Measurements from ENCODE around the gene PIP5K1B. TPM values are rescaled to one million over a fixed set of nuclear protein-coding genes. Genes with fewer than 3 reads are reported as not detected.

PIP5K1B gene
- total RNA-seq, 1 experiment from 2014 or later = not detected

GRCh38 chr9:68740561-68740960, 35.5 kb downstream of the PIP5K1B start:
- Histone ChIP-seq H3K36me3 (ENCODE audit: low read depth, low read length) (no peaks in the 10 kb centered on the region), H2AFZ (ENCODE audit: low read length) (no peak overlapping the region), H3K9me3 (ENCODE audit: low read length) (no peaks in the 10 kb centered on the region), H3K79me2 (ENCODE audit: low read length) (no peaks in the 10 kb centered on the region), H3K27me3 (ENCODE audit: low read length) (no peaks in the 10 kb centered on the region), H3K4me2 (ENCODE audit: low read length) (peak overlapping the region; percentile 25; the same call in 1 of the 2 replicates), H3K4me1 (ENCODE audit: insufficient read depth, low read length) (peaks cover 16% of the 10 kb centered on the region), H3F3A (ENCODE audit: low read length, unreplicated experiment) (no peaks in the 10 kb centered on the region), H3K4me3 (ENCODE audit: low read length) (no peak overlapping the region), H3K9me2 (replicated peaks; ENCODE audit: low read length) (no peaks in the 10 kb centered on the region), H4K20me1 (ENCODE audit: low read length) (no peaks in the 10 kb centered on the region), H3K9ac (ENCODE audit: low read length) (no peak overlapping the region), H3K27ac (ENCODE audit: low read length) (peak overlapping the region; percentile 18; the same call in 1 of the 2 replicates)
- CTCF ChIA-PET = no interaction called here
- TF ChIP-seq EZH2phosphoT487 (IDR thresholded peaks at IDR 0.05; ENCODE audit: borderline replicate concordance, low read length) (no peak), EZH2 (IDR thresholded peaks at IDR 0.05; ENCODE audit: low read length, unreplicated experiment) (no peak)
- TF ChIP-seq, protein P1, sequence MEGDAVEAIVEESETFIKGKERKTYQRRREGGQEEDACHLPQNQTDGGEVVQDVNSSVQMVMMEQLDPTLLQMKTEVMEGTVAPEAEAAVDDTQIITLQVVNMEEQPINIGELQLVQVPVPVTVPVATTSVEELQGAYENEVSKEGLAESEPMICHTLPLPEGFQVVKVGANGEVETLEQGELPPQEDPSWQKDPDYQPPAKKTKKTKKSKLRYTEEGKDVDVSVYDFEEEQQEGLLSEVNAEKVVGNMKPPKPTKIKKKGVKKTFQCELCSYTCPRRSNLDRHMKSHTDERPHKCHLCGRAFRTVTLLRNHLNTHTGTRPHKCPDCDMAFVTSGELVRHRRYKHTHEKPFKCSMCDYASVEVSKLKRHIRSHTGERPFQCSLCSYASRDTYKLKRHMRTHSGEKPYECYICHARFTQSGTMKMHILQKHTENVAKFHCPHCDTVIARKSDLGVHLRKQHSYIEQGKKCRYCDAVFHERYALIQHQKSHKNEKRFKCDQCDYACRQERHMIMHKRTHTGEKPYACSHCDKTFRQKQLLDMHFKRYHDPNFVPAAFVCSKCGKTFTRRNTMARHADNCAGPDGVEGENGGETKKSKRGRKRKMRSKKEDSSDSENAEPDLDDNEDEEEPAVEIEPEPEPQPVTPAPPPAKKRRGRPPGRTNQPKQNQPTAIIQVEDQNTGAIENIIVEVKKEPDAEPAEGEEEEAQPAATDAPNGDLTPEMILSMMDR (conservative IDR thresholded peaks at IDR 0.05; ENCODE audit: low read depth, low read length) = no peak
- intact Hi-C loops (cut with micrococcal nuclease) = no loop called here
- peak; percentile 66 for DNase-seq
- ATAC-seq = peak; percentile 96
- no TSS peak for BruUV-seq (replicated peaks)
- POLR2A ChIA-PET (ENCODE audit: unreplicated experiment) = interaction anchor here (0.5 to 0.7 kb wide), 3 partner anchors 30 to 225 kb away, joined by 3 to 9 read pairs (median 4); no protein-coding TSS in a partner anchor

DNA sequence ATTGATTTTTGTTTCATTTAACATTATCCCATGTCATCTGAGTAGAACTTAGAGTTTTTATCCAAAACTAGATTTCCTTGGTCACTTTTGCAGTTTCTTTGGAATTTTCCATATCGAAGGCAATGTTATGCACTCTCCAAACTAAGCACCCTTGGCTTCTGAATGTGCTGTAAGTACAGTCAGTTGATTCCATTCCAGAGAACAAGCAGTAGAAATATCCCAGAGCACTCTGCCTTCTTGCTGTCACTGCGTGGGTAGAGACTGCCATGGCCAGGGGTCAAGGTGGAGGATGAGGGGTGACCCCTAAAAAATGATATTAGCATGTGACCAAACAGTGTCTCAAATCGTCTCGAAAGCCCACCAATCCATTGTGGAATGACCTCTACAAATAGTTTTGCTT, 36.2 kb downstream of the PIP5K1B start:
- Histone ChIP-seq H3K4me1 (ENCODE audit: insufficient read depth, low read length) (peaks cover 16% of the 10 kb centered on the region), H3K36me3 (ENCODE audit: low read depth, low read length) (no peaks in the 10 kb centered on the region), H4K20me1 (ENCODE audit: low read length) (no peaks in the 10 kb centered on the region), H3K9ac (ENCODE audit: low read length) (no peak overlapping the region), H3K4me2 (ENCODE audit: low read length) (no peak overlapping the region), H3K9me3 (ENCODE audit: low read length) (no peaks in the 10 kb centered on the region), H3F3A (ENCODE audit: low read length, unreplicated experiment) (no peaks in the 10 kb centered on the region), H2AFZ (ENCODE audit: low read length) (no peak overlapping the region), H3K4me3 (ENCODE audit: low read length) (no peak overlapping the region), H3K79me2 (ENCODE audit: low read length) (no peaks in the 10 kb centered on the region), H3K27ac (ENCODE audit: low read length) (no peak overlapping the region), H3K9me2 (replicated peaks; ENCODE audit: low read length) (no peaks in the 10 kb centered on the region), H3K27me3 (ENCODE audit: low read length) (no peaks in the 10 kb centered on the region)
- intact Hi-C loops (cut with micrococcal nuclease) = no loop called here
- no TSS peak for BruUV-seq (replicated peaks)
- DNase-seq = no peak
- ChIA-PET POLR2A (ENCODE audit: unreplicated experiment) (interaction anchor here (0.5 to 0.7 kb wide), 3 partner anchors 29 to 226 kb away, joined by 3 to 9 read pairs (median 4); no protein-coding TSS in a partner anchor), CTCF (no interaction called here)
- TF ChIP-seq EZH2 (IDR thresholded peaks at IDR 0.05; ENCODE audit: low read length, unreplicated experiment) (no peak), EZH2phosphoT487 (IDR thresholded peaks at IDR 0.05; ENCODE audit: borderline replicate concordance, low read length) (no peak)
- TF ChIP-seq, protein P1 (conservative IDR thresholded peaks at IDR 0.05; ENCODE audit: low read depth, low read length) = no peak
- no peak for ATAC-seq

GRCh38 chr9:68741704-68742332, 36.8 kb downstream of the PIP5K1B start:
- ChIA-PET CTCF (no interaction called here), POLR2A (ENCODE audit: unreplicated experiment) (no interaction called here)
- Histone ChIP-seq H3K79me2 (ENCODE audit: low read length) (no peaks in the 10 kb centered on the region), H2AFZ (ENCODE audit: low read length) (no peak overlapping the region), H3K4me2 (ENCODE audit: low read length) (no peak overlapping the region), H3K27ac (ENCODE audit: low read length) (no peak overlapping the region), H4K20me1 (ENCODE audit: low read length) (no peaks in the 10 kb centered on the region), H3K9me3 (ENCODE audit: low read length) (no peaks in the 10 kb centered on the region), H3K36me3 (ENCODE audit: low read depth, low read length) (no peaks in the 10 kb centered on the region), H3K9me2 (replicated peaks; ENCODE audit: low read length) (no peaks in the 10 kb centered on the region), H3K9ac (ENCODE audit: low read length) (no peak overlapping the region), H3F3A (ENCODE audit: low read length, unreplicated experiment) (no peaks in the 10 kb centered on the region), H3K4me1 (ENCODE audit: insufficient read depth, low read length) (peaks cover 16% of the 10 kb centered on the region), H3K27me3 (ENCODE audit: low read length) (no peaks in the 10 kb centered on the region), H3K4me3 (ENCODE audit: low read length) (no peak overlapping the region)
- ATAC-seq (no peak), DNase-seq (no peak)
- no TSS peak for BruUV-seq (replicated peaks)
- TF ChIP-seq EZH2phosphoT487 (IDR thresholded peaks at IDR 0.05; ENCODE audit: borderline replicate concordance, low read length) = no peak
- TF ChIP-seq, protein P1 (conservative IDR thresholded peaks at IDR 0.05; ENCODE audit: low read depth, low read length) = no peak
- no peak for TF ChIP-seq EZH2 (IDR thresholded peaks at IDR 0.05; ENCODE audit: low read length, unreplicated experiment)
- intact Hi-C loops (cut with micrococcal nuclease) = no loop called here

All from PC-3 (cell line).